GM23338 (cell line): ENCODE measurements around the gene STAT6. TPM values are rescaled to one million over a fixed set of nuclear protein-coding genes. Genes with fewer than 3 reads are reported as not detected.
A peak's percentile ranks its signal among the peaks of the same experiment; 100 is the strongest.

Experiments
- ATAC-seq: fragments of 200-7000 bp; cut with Tn5 transposase; 3 replicates; pipeline ENCODE4 v1.9.1; 2020
- DNase-seq: peaks from one replicate; pipeline ENCODE4 v3.0.0-alpha.2; 2015; ENCODE audit warnings: low spot score
- H2AFZ ChIP-seq: fragments of 200-600 bp; sonication (generic); 2 replicates; pipeline ENCODE4 v1.8.0; 2016; ENCODE audit warnings: antibody characterized with exemption, mild to moderate bottlenecking, moderate library complexity
- H3F3A ChIP-seq: fragments of 200-600 bp; sonication (generic); replicated peaks from 2 replicates; pipeline ENCODE4 v1.8.0; 2017; ENCODE audit warnings: antibody characterized with exemption, mixed run types, low read depth
- H3K27ac ChIP-seq: fragments of 200-600 bp; sonication (generic); 2 replicates; pipeline ENCODE4 v1.6.1; 2016; ENCODE audit warnings: low read depth
- H3K27me3 ChIP-seq: fragments of 200-600 bp; sonication (generic); 2 replicates; pipeline ENCODE4 v1.8.0; 2016; ENCODE audit warnings: mild to moderate bottlenecking, mixed run types, moderate library complexity; ENCODE audit not compliant: insufficient read depth
- H3K36me3 ChIP-seq: fragments of 200-600 bp; sonication (generic); 2 replicates; pipeline ENCODE4 v1.8.0; 2016; ENCODE audit warnings: mild to moderate bottlenecking; ENCODE audit not compliant: insufficient read depth
- H3K4me1 ChIP-seq: fragments of 200-600 bp; sonication (generic); 2 replicates; pipeline ENCODE4 v1.8.0; 2016; ENCODE audit warnings: mild to moderate bottlenecking, moderate library complexity; ENCODE audit not compliant: insufficient read depth
- H3K4me2 ChIP-seq: fragments of 200-600 bp; sonication (generic); 2 replicates; pipeline ENCODE4 v1.7.1; 2017; ENCODE audit warnings: mixed run types
- H3K4me3 ChIP-seq: fragments of 200-600 bp; sonication (generic); 2 replicates; pipeline ENCODE4 v1.6.1; 2016; ENCODE audit warnings: mixed run types
- H3K79me2 ChIP-seq: fragments of 200-600 bp; sonication (generic); replicated peaks from 2 replicates; pipeline ENCODE4 v1.8.0; 2017; ENCODE audit warnings: mild to moderate bottlenecking; ENCODE audit not compliant: insufficient read depth
- H3K9me2 ChIP-seq: fragments of 200-600 bp; sonication (generic); 2 replicates; pipeline ENCODE4 v1.8.0; 2017; ENCODE audit not compliant: insufficient read depth
- H4K20me1 ChIP-seq: fragments of 200-600 bp; sonication (generic); replicated peaks from 2 replicates; pipeline ENCODE4 v1.8.0; 2017; ENCODE audit warnings: mild to moderate bottlenecking; ENCODE audit not compliant: insufficient read depth
- H3K27ac Mint-ChIP-seq: 2 replicates; pipeline ENCODE4 v1.8.0; 2020; ENCODE audit warnings: inconsistent platforms, mild to moderate bottlenecking, moderate library complexity, mixed read lengths
- H3K27me3 Mint-ChIP-seq: 3 replicates; pipeline ENCODE4 v1.8.0; 2022; ENCODE audit warnings: low read depth, mild to moderate bottlenecking, moderate library complexity, mixed read lengths, inconsistent platforms; ENCODE audit not compliant: insufficient read depth, poor library complexity
- H3K36me3 Mint-ChIP-seq: 3 replicates; pipeline ENCODE4 v1.8.0; 2021; ENCODE audit warnings: low read depth, mild to moderate bottlenecking, inconsistent platforms, moderate library complexity, mixed read lengths
- H3K4me1 Mint-ChIP-seq: 3 replicates; pipeline ENCODE4 v1.8.0; 2020; ENCODE audit warnings: mild to moderate bottlenecking, inconsistent platforms, mixed read lengths
- H3K4me3 Mint-ChIP-seq: 3 replicates; pipeline ENCODE4 v1.8.0; 2021; ENCODE audit warnings: moderate library complexity, mild to moderate bottlenecking, inconsistent platforms, mixed read lengths
- H3K9me3 Mint-ChIP-seq: 3 replicates; pipeline ENCODE4 v1.8.0; 2020; ENCODE audit warnings: moderate library complexity, mild to moderate bottlenecking, inconsistent platforms, mixed read lengths
- CREB1 ChIP-seq: fragments of 250-450 bp; sonication (Bioruptor Pico); IDR thresholded peaks from 2 replicates; pipeline ENCODE4 v1.5.0; 2020; ENCODE audit warnings: low read depth, mild to moderate bottlenecking, moderate library complexity
- ETS1 ChIP-seq: IDR thresholded peaks from 2 replicates; pipeline ENCODE4 v1.6.1; 2016; ENCODE audit warnings: antibody characterized with exemption
- EZH2 ChIP-seq: fragments of 200-600 bp; sonication (generic); IDR thresholded peaks from one replicate; pipeline ENCODE4 v1.8.0; 2017; ENCODE audit warnings: antibody characterized with exemption, mild to moderate bottlenecking, low read depth; ENCODE audit not compliant: unreplicated experiment
- EZH2phosphoT487 ChIP-seq: fragments of 200-600 bp; sonication (generic); IDR thresholded peaks from one replicate; pipeline ENCODE4 v1.8.1; 2018; ENCODE audit warnings: antibody characterized with exemption; ENCODE audit not compliant: unreplicated experiment
- JUNB ChIP-seq: IDR thresholded peaks from one replicate; pipeline ENCODE4 v1.6.1; 2016; ENCODE audit warnings: antibody characterized with exemption; ENCODE audit not compliant: unreplicated experiment
- POLR2AphosphoS5 ChIP-seq: IDR thresholded peaks from 2 replicates; pipeline ENCODE4 v1.6.1; 2016; ENCODE audit warnings: antibody characterized with exemption, low read depth
- STAT1 ChIP-seq: IDR thresholded peaks from one replicate; pipeline ENCODE4 v1.6.1; 2016; ENCODE audit warnings: antibody characterized with exemption; ENCODE audit not compliant: unreplicated experiment
- ZNF114 ChIP-seq: fragments of 250-450 bp; sonication (Bioruptor Pico); IDR thresholded peaks from 2 replicates; pipeline ENCODE4 v1.5.0; 2020; ENCODE audit warnings: mild to moderate bottlenecking, moderate library complexity
- ZNF331 ChIP-seq: fragments of 250-450 bp; sonication (Bioruptor Pico); IDR thresholded peaks from 2 replicates; pipeline ENCODE4 v1.5.0; 2020; ENCODE audit warnings: low read depth, mild to moderate bottlenecking, moderate library complexity
- polyA plus RNA-seq: library from polyadenylated mRNA; unstranded; fragments of >200 nt; fragmentation: Nextera tagmentation; extraction: Ambion mirVana; gene quantifications from 2 replicates; pipeline ENCODE4 v1.2.1, GENCODE V29; 2016
- total RNA-seq: library from RNA; depleted of rRNA; stranded (reverse); fragments of >200 nt; shearing (Covaris generic); gene quantifications from 2 replicates; pipeline ENCODE4 v1.2.3, GENCODE V29; 2014
- TF ChIP-seq, protein P1 (sequence below): fragments of 250-450 bp; sonication (Bioruptor Pico); IDR thresholded peaks from 2 replicates; pipeline ENCODE4 v1.5.0; 2020; ENCODE audit warnings: mild to moderate bottlenecking, moderate library complexity
- TF ChIP-seq, protein P2 (sequence below): IDR thresholded peaks from one replicate; pipeline ENCODE4 v1.6.1; 2018; ENCODE audit warnings: antibody characterized with exemption; ENCODE audit not compliant: unreplicated experiment

STAT6 gene
- total and polyA plus RNA-seq, 2 experiments from 2014 or later = 14.3 to 28.1 TPM

GRCh38 chr12:57142727-57143126, 31.6 kb upstream of the STAT6 start (continued):
- TF ChIP-seq, protein P1, sequence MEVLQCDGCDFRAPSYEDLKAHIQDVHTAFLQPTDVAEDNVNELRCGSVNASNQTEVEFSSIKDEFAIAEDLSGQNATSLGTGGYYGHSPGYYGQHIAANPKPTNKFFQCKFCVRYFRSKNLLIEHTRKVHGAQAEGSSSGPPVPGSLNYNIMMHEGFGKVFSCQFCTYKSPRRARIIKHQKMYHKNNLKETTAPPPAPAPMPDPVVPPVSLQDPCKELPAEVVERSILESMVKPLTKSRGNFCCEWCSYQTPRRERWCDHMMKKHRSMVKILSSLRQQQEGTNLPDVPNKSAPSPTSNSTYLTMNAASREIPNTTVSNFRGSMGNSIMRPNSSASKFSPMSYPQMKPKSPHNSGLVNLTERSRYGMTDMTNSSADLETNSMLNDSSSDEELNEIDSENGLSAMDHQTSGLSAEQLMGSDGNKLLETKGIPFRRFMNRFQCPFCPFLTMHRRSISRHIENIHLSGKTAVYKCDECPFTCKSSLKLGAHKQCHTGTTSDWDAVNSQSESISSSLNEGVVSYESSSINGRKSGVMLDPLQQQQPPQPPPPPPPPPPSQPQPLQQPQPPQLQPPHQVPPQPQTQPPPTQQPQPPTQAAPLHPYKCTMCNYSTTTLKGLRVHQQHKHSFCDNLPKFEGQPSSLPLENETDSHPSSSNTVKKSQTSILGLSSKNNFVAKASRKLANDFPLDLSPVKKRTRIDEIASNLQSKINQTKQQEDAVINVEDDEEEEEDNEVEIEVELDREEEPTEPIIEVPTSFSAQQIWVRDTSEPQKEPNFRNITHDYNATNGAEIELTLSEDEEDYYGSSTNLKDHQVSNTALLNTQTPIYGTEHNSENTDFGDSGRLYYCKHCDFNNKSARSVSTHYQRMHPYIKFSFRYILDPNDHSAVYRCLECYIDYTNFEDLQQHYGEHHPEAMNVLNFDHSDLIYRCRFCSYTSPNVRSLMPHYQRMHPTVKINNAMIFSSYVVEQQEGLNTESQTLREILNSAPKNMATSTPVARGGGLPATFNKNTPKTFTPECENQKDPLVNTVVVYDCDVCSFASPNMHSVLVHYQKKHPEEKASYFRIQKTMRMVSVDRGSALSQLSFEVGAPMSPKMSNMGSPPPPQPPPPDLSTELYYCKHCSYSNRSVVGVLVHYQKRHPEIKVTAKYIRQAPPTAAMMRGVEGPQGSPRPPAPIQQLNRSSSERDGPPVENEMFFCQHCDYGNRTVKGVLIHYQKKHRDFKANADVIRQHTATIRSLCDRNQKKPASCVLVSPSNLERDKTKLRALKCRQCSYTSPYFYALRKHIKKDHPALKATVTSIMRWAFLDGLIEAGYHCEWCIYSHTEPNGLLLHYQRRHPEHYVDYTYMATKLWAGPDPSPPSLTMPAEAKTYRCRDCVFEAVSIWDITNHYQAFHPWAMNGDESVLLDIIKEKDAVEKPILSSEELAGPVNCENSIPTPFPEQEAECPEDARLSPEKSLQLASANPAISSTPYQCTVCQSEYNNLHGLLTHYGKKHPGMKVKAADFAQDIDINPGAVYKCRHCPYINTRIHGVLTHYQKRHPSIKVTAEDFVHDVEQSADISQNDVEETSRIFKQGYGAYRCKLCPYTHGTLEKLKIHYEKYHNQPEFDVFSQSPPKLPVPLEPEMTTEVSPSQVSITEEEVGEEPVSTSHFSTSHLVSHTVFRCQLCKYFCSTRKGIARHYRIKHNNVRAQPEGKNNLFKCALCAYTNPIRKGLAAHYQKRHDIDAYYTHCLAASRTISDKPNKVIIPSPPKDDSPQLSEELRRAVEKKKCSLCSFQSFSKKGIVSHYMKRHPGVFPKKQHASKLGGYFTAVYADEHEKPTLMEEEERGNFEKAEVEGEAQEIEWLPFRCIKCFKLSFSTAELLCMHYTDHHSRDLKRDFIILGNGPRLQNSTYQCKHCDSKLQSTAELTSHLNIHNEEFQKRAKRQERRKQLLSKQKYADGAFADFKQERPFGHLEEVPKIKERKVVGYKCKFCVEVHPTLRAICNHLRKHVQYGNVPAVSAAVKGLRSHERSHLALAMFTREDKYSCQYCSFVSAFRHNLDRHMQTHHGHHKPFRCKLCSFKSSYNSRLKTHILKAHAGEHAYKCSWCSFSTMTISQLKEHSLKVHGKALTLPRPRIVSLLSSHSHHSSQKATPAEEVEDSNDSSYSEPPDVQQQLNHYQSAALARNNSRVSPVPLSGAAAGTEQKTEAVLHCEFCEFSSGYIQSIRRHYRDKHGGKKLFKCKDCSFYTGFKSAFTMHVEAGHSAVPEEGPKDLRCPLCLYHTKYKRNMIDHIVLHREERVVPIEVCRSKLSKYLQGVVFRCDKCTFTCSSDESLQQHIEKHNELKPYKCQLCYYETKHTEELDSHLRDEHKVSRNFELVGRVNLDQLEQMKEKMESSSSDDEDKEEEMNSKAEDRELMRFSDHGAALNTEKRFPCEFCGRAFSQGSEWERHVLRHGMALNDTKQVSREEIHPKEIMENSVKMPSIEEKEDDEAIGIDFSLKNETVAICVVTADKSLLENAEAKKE (CRISPR knock-in tag) = no peak
- TF ChIP-seq STAT1 = no peak
- TF ChIP-seq ZNF331 (CRISPR knock-in tag) = no peak
- TF ChIP-seq ETS1 = no peak
- TF ChIP-seq JUNB = no peak
- TF ChIP-seq EZH2phosphoT487 = no peak
- no peak for TF ChIP-seq EZH2

- peaks cover 24% of the 10 kb centered on the region for H3K4me1 Mint-ChIP-seq
- H3K27ac Mint-ChIP-seq = 0 out of 2 replicates have a peak overlapping the region, but pooled peaks have one; percentile 23
- peaks cover 21% of the 10 kb centered on the region for H3K36me3 ChIP-seq
- H3K36me3 Mint-ChIP-seq = peaks cover 92% of the 10 kb centered on the region
- H3K27me3 Mint-ChIP-seq = peaks cover 10% of the 10 kb centered on the region
- H3K79me2 ChIP-seq = peaks cover 27% of the 10 kb centered on the region
- no peaks in the 10 kb centered on the region for H3K9me3 Mint-ChIP-seq
- no peaks in the 10 kb centered on the region for H3K9me2 ChIP-seq
- no peak overlapping the region for H2AFZ ChIP-seq
- H3K27me3 ChIP-seq = no peaks in the 10 kb centered on the region
- DNase-seq (no peak), ATAC-seq (no peak)
- H4K20me1 ChIP-seq = peaks cover 9% of the 10 kb centered on the region
- no peaks in the 10 kb centered on the region for H3K4me1 ChIP-seq
- no peak overlapping the region for H3K27ac ChIP-seq
- no peaks in the 10 kb centered on the region for H3F3A ChIP-seq
- no peak overlapping the region for H3K4me2 ChIP-seq
- H3K4me3 Mint-ChIP-seq = no peak overlapping the region
- no peak overlapping the region for H3K4me3 ChIP-seq
- no peak for TF ChIP-seq ETS1
- no peak for TF ChIP-seq POLR2AphosphoS5
- TF ChIP-seq EZH2phosphoT487 = no peak
- TF ChIP-seq ZNF114 (CRISPR knock-in tag) = no peak
- no peak for TF ChIP-seq JUNB
- TF ChIP-seq CREB1 = no peak
- no peak for TF ChIP-seq STAT1
- TF ChIP-seq, protein P2, sequence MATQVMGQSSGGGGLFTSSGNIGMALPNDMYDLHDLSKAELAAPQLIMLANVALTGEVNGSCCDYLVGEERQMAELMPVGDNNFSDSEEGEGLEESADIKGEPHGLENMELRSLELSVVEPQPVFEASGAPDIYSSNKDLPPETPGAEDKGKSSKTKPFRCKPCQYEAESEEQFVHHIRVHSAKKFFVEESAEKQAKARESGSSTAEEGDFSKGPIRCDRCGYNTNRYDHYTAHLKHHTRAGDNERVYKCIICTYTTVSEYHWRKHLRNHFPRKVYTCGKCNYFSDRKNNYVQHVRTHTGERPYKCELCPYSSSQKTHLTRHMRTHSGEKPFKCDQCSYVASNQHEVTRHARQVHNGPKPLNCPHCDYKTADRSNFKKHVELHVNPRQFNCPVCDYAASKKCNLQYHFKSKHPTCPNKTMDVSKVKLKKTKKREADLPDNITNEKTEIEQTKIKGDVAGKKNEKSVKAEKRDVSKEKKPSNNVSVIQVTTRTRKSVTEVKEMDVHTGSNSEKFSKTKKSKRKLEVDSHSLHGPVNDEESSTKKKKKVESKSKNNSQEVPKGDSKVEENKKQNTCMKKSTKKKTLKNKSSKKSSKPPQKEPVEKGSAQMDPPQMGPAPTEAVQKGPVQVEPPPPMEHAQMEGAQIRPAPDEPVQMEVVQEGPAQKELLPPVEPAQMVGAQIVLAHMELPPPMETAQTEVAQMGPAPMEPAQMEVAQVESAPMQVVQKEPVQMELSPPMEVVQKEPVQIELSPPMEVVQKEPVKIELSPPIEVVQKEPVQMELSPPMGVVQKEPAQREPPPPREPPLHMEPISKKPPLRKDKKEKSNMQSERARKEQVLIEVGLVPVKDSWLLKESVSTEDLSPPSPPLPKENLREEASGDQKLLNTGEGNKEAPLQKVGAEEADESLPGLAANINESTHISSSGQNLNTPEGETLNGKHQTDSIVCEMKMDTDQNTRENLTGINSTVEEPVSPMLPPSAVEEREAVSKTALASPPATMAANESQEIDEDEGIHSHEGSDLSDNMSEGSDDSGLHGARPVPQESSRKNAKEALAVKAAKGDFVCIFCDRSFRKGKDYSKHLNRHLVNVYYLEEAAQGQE = no peak
Observed at GRCh38 chr12:57142121-57142520, 31.0 kb upstream of the STAT6 start.
